NT2/D1 (cell line): ENCODE results near the gene DDAH1.

Experiments
- SUZ12 ChIP-seq: IDR thresholded peaks from 2 replicates; pipeline ENCODE4 v1.6.1; 2011; ENCODE audit not compliant: insufficient read length, insufficient read depth; ENCODE audit errors: extremely low read depth
- YY1 ChIP-seq: IDR thresholded peaks from 2 replicates; pipeline ENCODE4 v1.6.1; 2011; ENCODE audit not compliant: insufficient read length, insufficient read depth

DNA sequence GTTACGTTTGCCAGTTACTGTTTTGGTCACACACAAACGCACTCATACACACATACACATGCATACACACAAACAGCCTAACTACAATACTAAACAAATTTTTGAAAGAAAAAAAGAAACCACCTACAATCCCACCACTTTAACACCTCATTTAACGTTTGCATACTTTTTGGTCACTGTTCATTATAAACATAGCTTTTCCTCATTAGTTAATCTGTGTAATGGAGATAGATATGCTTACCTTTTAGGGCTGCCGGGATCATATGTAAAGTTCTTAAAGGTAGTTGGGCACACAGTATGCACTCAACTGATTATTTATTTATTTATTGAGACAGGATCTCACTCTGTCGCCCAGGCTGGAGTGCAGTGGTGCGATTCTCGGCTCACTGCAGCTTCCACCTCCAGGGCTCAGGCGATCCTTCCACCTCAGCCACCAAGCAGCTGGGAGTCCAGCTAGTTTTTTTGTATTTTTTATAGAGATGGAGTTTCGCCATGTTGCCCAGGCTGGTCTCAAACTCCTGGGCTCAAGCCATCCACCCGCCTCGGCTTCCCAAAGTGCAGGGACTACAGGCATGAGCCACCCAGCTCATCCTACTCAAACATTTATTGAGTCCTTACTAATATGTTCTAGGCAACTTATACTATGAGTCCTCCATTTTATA lies 187.8 kb downstream of the DDAH1 start:
- TF ChIP-seq SUZ12, result no peak
- TF ChIP-seq YY1, result no peak
